Measurements from ENCODE around the gene MOAP1.

MOAP1 gene

GRCh38 chr14:93206793-93207467, 22.2 kb upstream of the MOAP1 start, which contains the start of the genes GON7 and UBR7:
TSS of gene GON7 (minus strand) at chr14:93207065. CDS start at chr14:93207037, 28 bp downstream.
TSS of gene UBR7 (plus strand) at chr14:93207256. CDS start at chr14:93207292, 36 bp downstream.
- in situ Hi-C loops (cut with MboI; ENCODE audit: low pct_unique_long_range_greater_than_20kb, low sequenced_read_pairs, unreplicated experiment) = no loop called here
- peak; percentile 49 for TF ChIP-seq CTCF (IDR thresholded peaks at IDR 0.05; ENCODE audit: extremely low read depth, insufficient read depth, missing control alignments)
- DNase-seq (ENCODE audit: low spot score) = peak; percentile 92

- no peak for TF ChIP-seq CTCF (IDR thresholded peaks at IDR 0.05; ENCODE audit: extremely low read depth, insufficient read depth, missing control alignments)
- in situ Hi-C loops (cut with MboI; ENCODE audit: low pct_unique_long_range_greater_than_20kb, low sequenced_read_pairs, unreplicated experiment) = no loop called here
- DNase-seq (ENCODE audit: low spot score) = no peak
Observed at GRCh38 chr14:93201155-93201704, 16.5 kb upstream of the MOAP1 start.

- no peak for TF ChIP-seq CTCF (IDR thresholded peaks at IDR 0.05; ENCODE audit: extremely low read depth, insufficient read depth, missing control alignments)
- DNase-seq (ENCODE audit: low spot score) = no peak
- in situ Hi-C loops (cut with MboI; ENCODE audit: low pct_unique_long_range_greater_than_20kb, low sequenced_read_pairs, unreplicated experiment) = no loop called here
Observed at GRCh38 chr14:93200553-93200952, 15.9 kb upstream of the MOAP1 start.

- TF ChIP-seq CTCF (IDR thresholded peaks at IDR 0.05; ENCODE audit: extremely low read depth, insufficient read depth, missing control alignments) = no peak
- DNase-seq (ENCODE audit: low spot score) = no peak
- in situ Hi-C loops (cut with MboI; ENCODE audit: low pct_unique_long_range_greater_than_20kb, low sequenced_read_pairs, unreplicated experiment) = no loop called here
Observed at GRCh38 chr14:93199031-93199430, 14.3 kb upstream of the MOAP1 start.

- in situ Hi-C loops (cut with MboI; ENCODE audit: low pct_unique_long_range_greater_than_20kb, low sequenced_read_pairs, unreplicated experiment) = no loop called here
- no peak for TF ChIP-seq CTCF (IDR thresholded peaks at IDR 0.05; ENCODE audit: extremely low read depth, insufficient read depth, missing control alignments)
- DNase-seq (ENCODE audit: low spot score) = no peak
Observed at GRCh38 chr14:93195316-93195999, 10.8 kb upstream of the MOAP1 start.

- DNase-seq (ENCODE audit: low spot score) = no peak
- in situ Hi-C loops (cut with MboI; ENCODE audit: low pct_unique_long_range_greater_than_20kb, low sequenced_read_pairs, unreplicated experiment) = no loop called here
- no peak for TF ChIP-seq CTCF (IDR thresholded peaks at IDR 0.05; ENCODE audit: extremely low read depth, insufficient read depth, missing control alignments)
Observed at GRCh38 chr14:93186956-93187355, 2.3 kb upstream of the MOAP1 start.
